Activated CD8-positive, alpha-beta memory T cell treated with anti-CD3 and anti-CD28 coated beads, Interleukin-2, amount 50 U/mL, for 1 hour (primary cell): ENCODE measurements around the gene SCN2A.
"Not testable (repeated sequence)": the region's sequence is repeated elsewhere in the genome, so short reads cannot be mapped to it uniquely, and the experiment has no call there.

Source experiments
- DNase-seq: peaks from one replicate; pipeline ENCODE4 v3.0.0-alpha.2; 2020; ENCODE audit errors: extremely low read depth

The SCN2A gene

GRCh38 chr2:165313509-165313908 is 74.3 kb downstream of the SCN2A start:
- DNase-seq = no peak

- DNase-seq = no peak
These were observed 89.1 kb downstream of the SCN2A start for GRCh38 chr2:165328272-165328671.

GRCh38 chr2:165344276-165344675 is 105.1 kb downstream of the SCN2A start:
- not testable (repeated sequence) for DNase-seq

GRCh38 chr2:165348441-165348840 is 109.2 kb downstream of the SCN2A start:
- DNase-seq = no peak

- DNase-seq = no peak
These were observed 110.0 kb downstream of the SCN2A start for GRCh38 chr2:165349181-165349580.

GRCh38 chr2:165357758-165358157 is 118.5 kb downstream of the SCN2A start:
- no peak for DNase-seq

- DNase-seq = no peak
These were observed 122.3 kb downstream of the SCN2A start for GRCh38 chr2:165361514-165361913.

GRCh38 chr2:165369131-165369897 is 130.1 kb downstream of the SCN2A start:
- no peak for DNase-seq

GRCh38 chr2:165369898-165370296 is 130.7 kb downstream of the SCN2A start:
- DNase-seq = no peak

GRCh38 chr2:165371356-165371755 is 132.1 kb downstream of the SCN2A start:
- no peak for DNase-seq

GRCh38 chr2:165373278-165374010 is 134.2 kb downstream of the SCN2A start:
- DNase-seq = no peak

GRCh38 chr2:165376571-165376975 is 137.4 kb downstream of the SCN2A start:
- DNase-seq = no peak

- no peak for DNase-seq
These were observed 143.1 kb downstream of the SCN2A start for GRCh38 chr2:165382362-165382761.

GRCh38 chr2:165390875-165391274 is 151.7 kb downstream of the SCN2A start:
- DNase-seq = no peak

- DNase-seq = no peak
These were observed 152.6 kb downstream of the SCN2A start for GRCh38 chr2:165391791-165392190.

GRCh38 chr2:165398603-165399002 is 159.4 kb downstream of the SCN2A start:
- not testable (repeated sequence) for DNase-seq

- no peak for DNase-seq
These were observed 162.2 kb downstream of the SCN2A start for GRCh38 chr2:165401285-165401852.

GRCh38 chr2:165402162-165402561 is 162.9 kb downstream of the SCN2A start:
- no peak for DNase-seq

GRCh38 chr2:165406173-165406572 is 167.0 kb downstream of the SCN2A start:
- no peak for DNase-seq

GRCh38 chr2:165407466-165407865 is 168.3 kb downstream of the SCN2A start:
- DNase-seq = no peak

GRCh38 chr2:165408186-165408585 is 169.0 kb downstream of the SCN2A start:
- DNase-seq = no peak

- no peak for DNase-seq
These were observed 171.1 kb downstream of the SCN2A start for GRCh38 chr2:165410276-165410675.

- no peak for DNase-seq
These were observed 175.0 kb downstream of the SCN2A start for GRCh38 chr2:165414187-165414586.
